Measurements from ENCODE around the gene KCNV2.

The KCNV2 gene

GRCh38 chr9:2764353-2764752, 47.0 kb downstream of the KCNV2 start:
- FAIRE-seq, result no peak
- no peak for TF ChIP-seq CTCF (IDR thresholded peaks at IDR 0.05; ENCODE audit: insufficient read depth, missing control alignments)
- DNase-seq (ENCODE audit: insufficient read length, low spot score), result no peak

GRCh38 chr9:2765250-2765880, 48.1 kb downstream of the KCNV2 start:
- FAIRE-seq, result no peak
- no peak for TF ChIP-seq CTCF (IDR thresholded peaks at IDR 0.05; ENCODE audit: insufficient read depth, missing control alignments)
- no peak for DNase-seq (ENCODE audit: insufficient read length, low spot score)

- DNase-seq (ENCODE audit: insufficient read length, low spot score) (no peak), FAIRE-seq (no peak)
- TF ChIP-seq CTCF (IDR thresholded peaks at IDR 0.05; ENCODE audit: insufficient read depth, missing control alignments), result no peak
Observed at GRCh38 chr9:2767800-2768677, 50.7 kb downstream of the KCNV2 start.

GRCh38 chr9:2771087-2771486, 53.8 kb downstream of the KCNV2 start:
- FAIRE-seq, result no peak
- TF ChIP-seq CTCF (IDR thresholded peaks at IDR 0.05; ENCODE audit: insufficient read depth, missing control alignments), result no peak
- no peak for DNase-seq (ENCODE audit: insufficient read length, low spot score)

GRCh38 chr9:2771661-2772060, 54.4 kb downstream of the KCNV2 start:
- FAIRE-seq (no peak), DNase-seq (ENCODE audit: insufficient read length, low spot score) (no peak)
- no peak for TF ChIP-seq CTCF (IDR thresholded peaks at IDR 0.05; ENCODE audit: insufficient read depth, missing control alignments)

- DNase-seq (ENCODE audit: insufficient read length, low spot score) (no peak), FAIRE-seq (no peak)
- TF ChIP-seq CTCF (IDR thresholded peaks at IDR 0.05; ENCODE audit: insufficient read depth, missing control alignments), result no peak
Observed at GRCh38 chr9:2777454-2777853, 60.1 kb downstream of the KCNV2 start.

- TF ChIP-seq CTCF (IDR thresholded peaks at IDR 0.05; ENCODE audit: insufficient read depth, missing control alignments), result no peak
- no peak for DNase-seq (ENCODE audit: insufficient read length, low spot score)
- no peak for FAIRE-seq
Observed at GRCh38 chr9:2778816-2779215, 61.5 kb downstream of the KCNV2 start.
